ENCODE measurements around the gene SP3.

DNA sequence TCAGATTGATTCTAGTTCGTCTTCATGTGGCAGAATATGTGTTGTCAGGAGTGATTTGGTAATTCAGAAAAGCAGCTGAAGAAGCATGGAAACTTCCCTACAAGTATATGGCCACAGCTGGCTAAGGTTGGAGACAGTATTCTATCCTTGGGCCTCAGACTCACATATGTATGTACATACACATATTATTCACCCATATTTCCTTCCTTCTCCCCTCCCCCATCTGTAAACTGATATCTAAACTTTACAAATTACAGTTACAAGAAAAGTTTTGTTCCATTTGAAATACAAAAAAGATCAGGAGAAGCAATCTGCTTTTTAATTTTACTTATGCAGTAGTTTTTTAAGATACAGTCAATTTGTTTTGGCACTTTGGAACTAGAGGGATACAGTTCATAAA lies 3.1 kb downstream of the SP3 start:
- TF ChIP-seq POLR2A (IDR thresholded peaks at IDR 0.05): no peak
- TF ChIP-seq CTCF (IDR thresholded peaks at IDR 0.05): no peak
- no peak for TF ChIP-seq POLR2AphosphoS5 (IDR thresholded peaks at IDR 0.05)
- no peak for TF ChIP-seq EP300 (IDR thresholded peaks at IDR 0.05)
